Breast epithelium (tissue), 3 donors: ENCODE data around the gene LCP1.

Source experiments
- POLR2A ChIP-seq: fragments of 450-650 bp; IDR thresholded peaks from one replicate; pipeline ENCODE4 v1.6.1; 2016; ENCODE audit warnings: antibody characterized with exemption, mild to moderate bottlenecking, moderate library complexity
- POLR2AphosphoS5 ChIP-seq, 3 donors: sonication (generic); formaldehyde crosslinking; IDR thresholded peaks; one replicate each; pipeline ENCODE4 v1.6.1; 2017; ENCODE audit warnings: antibody characterized with exemption in 3 of 3

DNA sequence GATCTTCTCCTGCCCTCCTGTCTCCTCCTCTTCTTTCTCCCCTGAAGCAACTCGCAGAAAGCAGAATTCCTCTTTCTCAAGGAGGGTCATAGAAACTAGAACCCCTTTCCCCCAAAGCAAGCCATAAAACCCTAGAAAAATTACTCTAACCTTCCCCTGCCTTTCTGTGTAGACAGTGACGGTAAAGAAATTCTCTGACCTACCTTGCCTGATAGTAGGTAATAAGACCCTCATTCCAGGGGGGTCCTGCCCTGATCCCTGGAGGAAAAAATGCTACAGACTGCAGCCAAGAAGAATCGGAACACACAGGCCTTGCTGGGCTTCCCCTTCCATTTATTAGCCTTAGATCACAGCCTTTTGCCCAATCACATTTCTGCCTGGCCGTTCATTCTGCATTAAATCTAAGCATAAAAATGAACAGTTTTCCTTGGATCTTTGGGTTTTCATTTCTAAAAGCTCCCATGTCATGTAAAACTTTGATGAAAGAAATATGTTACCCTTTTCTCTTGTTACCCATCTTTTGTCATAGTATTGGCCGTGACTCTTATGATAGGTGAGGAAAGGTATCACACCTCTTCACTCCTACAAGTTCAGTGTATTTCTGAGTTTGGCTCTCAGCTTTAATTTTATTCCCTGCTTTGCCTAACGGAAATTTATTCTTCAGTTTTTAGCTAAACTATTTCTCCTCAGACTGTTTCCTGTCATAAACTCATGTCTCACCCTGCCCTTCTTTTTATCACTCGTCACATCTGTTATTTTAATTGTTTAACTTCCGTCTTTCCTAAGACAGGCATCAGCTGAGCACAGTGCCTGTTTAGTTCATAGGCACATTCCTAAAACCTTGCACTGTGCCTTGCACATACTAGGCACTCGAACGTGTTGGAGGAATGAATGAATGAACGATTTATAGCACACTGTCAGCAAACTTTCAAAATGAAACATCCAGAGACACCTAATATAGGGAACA lies 56.7 kb downstream of the LCP1 start:
- no peak for TF ChIP-seq POLR2AphosphoS5 (IDR thresholded peaks at IDR 0.05)
- no peak for TF ChIP-seq POLR2A
